Naive B cell (primary cell): Measurements from ENCODE around the gene SMO. TPM values are rescaled to one million over a fixed set of nuclear protein-coding genes. Genes with fewer than 3 reads are reported as not detected.

Source experiments
- ATAC-seq, 2 donors: fragments of 150-1000 bp; cut with Tn5 transposase; 2 replicates each; pipeline ENCODE4 v1.10.0; 2021; ENCODE audit warnings: low read depth in 2 of 2, mild to moderate bottlenecking in 2 of 2, moderate library complexity in 2 of 2
- DNase-seq: peaks from one replicate; pipeline ENCODE4 v3.0.0; 2022
- H3K27ac Mint-ChIP-seq, 6 donors: one replicate each; pipeline ENCODE4 v1.8.0; 2020 to 2022; ENCODE audit warnings: mild to moderate bottlenecking in 6 of 6, mixed read lengths in 6 of 6, moderate library complexity in 5 of 6, inconsistent platforms in 2 of 6
- H3K27me3 Mint-ChIP-seq, 3 donors: one replicate each; pipeline ENCODE4 v1.8.0; 2021 to 2022; ENCODE audit warnings: mixed read lengths in 3 of 3, mild to moderate bottlenecking in 1 of 3
- H3K36me3 Mint-ChIP-seq, 2 donors: one replicate each; pipeline ENCODE4 v1.8.0; 2020 to 2022; ENCODE audit warnings: mixed read lengths in 2 of 2, inconsistent platforms in 1 of 2, mild to moderate bottlenecking in 1 of 2
- H3K4me1 Mint-ChIP-seq, 3 donors: one replicate each; pipeline ENCODE4 v1.8.0; 2020 to 2022; ENCODE audit warnings: mixed read lengths in 3 of 3, inconsistent platforms in 1 of 3, mild to moderate bottlenecking in 1 of 3, moderate library complexity in 1 of 3
- H3K4me3 Mint-ChIP-seq, 8 donors: one replicate each; pipeline ENCODE4 v1.8.0; 2020 to 2022; ENCODE audit warnings: mild to moderate bottlenecking in 8 of 8, mixed read lengths in 8 of 8, moderate library complexity in 8 of 8, inconsistent platforms in 2 of 8
- H3K9me3 Mint-ChIP-seq, 7 donors: one replicate each; pipeline ENCODE4 v1.8.0; 2020 to 2022; ENCODE audit warnings: mixed read lengths in 7 of 7, mild to moderate bottlenecking in 5 of 7, inconsistent platforms in 2 of 7, moderate library complexity in 1 of 7
- polyA plus RNA-seq, 6 donors: library from polyadenylated mRNA; unstranded; fragments of 300-500 nt; fragmentation: Illumina TruSeq; gene quantifications; one replicate each; pipeline ENCODE4 v1.2.3, GENCODE V29; 2021; ENCODE audit warnings: low read depth in 6 of 6

SMO gene
- polyA plus RNA-seq = under 1 TPM in 1 of 6 donors, not detected in 5; 0.14 TPM

GRCh38 chr7:129188372-129188891 is at the start of gene SMO:
Gene SMO, plus strand, starts transcription at chr7:129188633. Its CDS starts 519 bp downstream, at chr7:129189152.
- H3K4me3 Mint-ChIP-seq = peak within 1 kb of the TSS; percentile 71 to 94 (median 86)
- peak within 1 kb of the TSS in 5 of 6 donors; percentile 8 to 86 (median 75) for H3K27ac Mint-ChIP-seq
- H3K4me1 Mint-ChIP-seq = peaks cover 20 to 28% (median 20%) of the 10 kb centered on the region in 3 donors
- DNase-seq = no peak
- H3K27me3 Mint-ChIP-seq = peaks cover 21 to 35% (median 34%) of the 10 kb centered on the region in 3 donors
- ATAC-seq = peak; percentile 59 to 65
- H3K9me3 Mint-ChIP-seq = no peaks in the 10 kb centered on the region
- H3K36me3 Mint-ChIP-seq = no peaks in the 10 kb centered on the region

- Mint-ChIP-seq H3K27ac (peak overlapping the region in 5 of 6 donors; percentile 1 to 98 (median 84)), H3K27me3 (no peaks in the 10 kb centered on the region), H3K36me3 (peaks cover 5 to 8% of the 10 kb centered on the region in 2 donors), H3K9me3 (no peaks in the 10 kb centered on the region), H3K4me3 (peak overlapping the region; percentile 92 to 99 (median 98)), H3K4me1 (peaks cover 55 to 68% (median 60%) of the 10 kb centered on the region in 3 donors)
- DNase-seq (no peak), ATAC-seq (no peak)
Measured at GRCh38 chr7:129143724-129144094, 44.7 kb upstream of the SMO start.

- ATAC-seq (peak; percentile 57 to 70), DNase-seq (peak; percentile 76)
- H3K9me3 Mint-ChIP-seq = no peaks in the 10 kb centered on the region
- peak within 1 kb of the TSS; percentile 98 to 100 (median 99) for H3K27ac Mint-ChIP-seq
- H3K4me3 Mint-ChIP-seq = peak within 1 kb of the TSS; percentile 92 to 99 (median 98)
- no peaks in the 10 kb centered on the region for H3K27me3 Mint-ChIP-seq
- H3K4me1 Mint-ChIP-seq = peaks cover 59 to 69% (median 64%) of the 10 kb centered on the region in 3 donors
- H3K36me3 Mint-ChIP-seq = peaks cover 8 to 12% of the 10 kb centered on the region in 2 donors
Measured at GRCh38 chr7:129144095-129144833, 44.2 kb upstream of the SMO start, which contains the start of gene TSPAN33. Gene TSPAN33, plus strand, starts transcription at chr7:129144707. Its CDS starts 274 bp downstream, at chr7:129144981.

GRCh38 chr7:129144834-129145668 is 43.4 kb upstream of the SMO start:
- no peaks in the 10 kb centered on the region for H3K9me3 Mint-ChIP-seq
- H3K27ac Mint-ChIP-seq = peak overlapping the region; percentile 98 to 100 (median 99)
- H3K4me1 Mint-ChIP-seq = peaks cover 64 to 72% (median 70%) of the 10 kb centered on the region in 3 donors
- ATAC-seq (peak; percentile 22 to 39), DNase-seq (peak; percentile 56)
- no peaks in the 10 kb centered on the region for H3K27me3 Mint-ChIP-seq
- peaks cover 8 to 12% of the 10 kb centered on the region in 2 donors for H3K36me3 Mint-ChIP-seq
- H3K4me3 Mint-ChIP-seq = peak overlapping the region; percentile 92 to 99 (median 98)

- peak overlapping the region; percentile 98 to 100 (median 99) for H3K27ac Mint-ChIP-seq
- DNase-seq = peak; percentile 61
Measured at GRCh38 chr7:129146237-129146979, 42.0 kb upstream of the SMO start.

GRCh38 chr7:129147731-129148130 is 40.7 kb upstream of the SMO start:
- H3K36me3 Mint-ChIP-seq = peaks cover 8 to 19% of the 10 kb centered on the region in 2 donors
- H3K4me1 Mint-ChIP-seq = peaks cover 75 to 92% (median 89%) of the 10 kb centered on the region in 3 donors
- H3K4me3 Mint-ChIP-seq = peak overlapping the region; percentile 64 to 99 (median 98)
- H3K27ac Mint-ChIP-seq = peak overlapping the region; percentile 82 to 100 (median 98)
- no peak for DNase-seq
- ATAC-seq = no peak
- H3K27me3 Mint-ChIP-seq = no peaks in the 10 kb centered on the region
- H3K9me3 Mint-ChIP-seq = no peaks in the 10 kb centered on the region

More at GRCh38 chr7:129146237-129146979, 42.0 kb upstream of the SMO start:
- Mint-ChIP-seq H3K9me3 (no peaks in the 10 kb centered on the region), H3K4me3 (peak overlapping the region; percentile 92 to 99 (median 98)), H3K4me1 (peaks cover 69 to 79% (median 77%) of the 10 kb centered on the region in 3 donors), H3K36me3 (peaks cover 8 to 12% of the 10 kb centered on the region in 2 donors), H3K27me3 (no peaks in the 10 kb centered on the region)
- ATAC-seq = peak; percentile 64 to 76

- Mint-ChIP-seq H3K4me3 (peak overlapping the region; percentile 21 to 99 (median 52)), H3K27ac (peak overlapping the region in 4 of 6 donors; percentile 70 to 98 (median 84)), H3K9me3 (no peaks in the 10 kb centered on the region), H3K36me3 (peaks cover 8 to 19% of the 10 kb centered on the region in 2 donors), H3K27me3 (no peaks in the 10 kb centered on the region), H3K4me1 (peaks cover 67 to 92% (median 90%) of the 10 kb centered on the region in 3 donors)
- ATAC-seq = no peak
- DNase-seq = no peak
Measured at GRCh38 chr7:129149511-129149910, 38.9 kb upstream of the SMO start.

GRCh38 chr7:129150199-129150996 is 38.0 kb upstream of the SMO start:
- DNase-seq = no peak
- H3K4me1 Mint-ChIP-seq = peaks cover 69 to 95% (median 90%) of the 10 kb centered on the region in 3 donors
- peaks cover 8 to 19% of the 10 kb centered on the region in 2 donors for H3K36me3 Mint-ChIP-seq
- peak overlapping the region in 7 of 8 donors; percentile 24 to 56 (median 37) for H3K4me3 Mint-ChIP-seq
- peak overlapping the region in 5 of 6 donors; percentile 16 to 84 (median 73) for H3K27ac Mint-ChIP-seq
- H3K27me3 Mint-ChIP-seq = no peaks in the 10 kb centered on the region
- no peaks in the 10 kb centered on the region for H3K9me3 Mint-ChIP-seq
- no peak for ATAC-seq

- DNase-seq (no peak), ATAC-seq (no peak)
- Mint-ChIP-seq H3K9me3 (peaks cover 0 to 5% (median 0%) of the 10 kb centered on the region in 7 donors), H3K36me3 (peaks cover 13 to 17% of the 10 kb centered on the region in 2 donors), H3K4me1 (peaks cover 57 to 82% (median 81%) of the 10 kb centered on the region in 3 donors), H3K27ac (no peak overlapping the region), H3K27me3 (no peaks in the 10 kb centered on the region), H3K4me3 (no peak overlapping the region)
Measured at GRCh38 chr7:129157651-129158050, 30.8 kb upstream of the SMO start.

GRCh38 chr7:129159539-129159938 is 28.9 kb upstream of the SMO start:
- H3K27ac Mint-ChIP-seq = peak overlapping the region; percentile 6 to 89 (median 73)
- no peak for ATAC-seq
- peaks cover 0 to 5% (median 0%) of the 10 kb centered on the region in 7 donors for H3K9me3 Mint-ChIP-seq
- H3K4me1 Mint-ChIP-seq = peaks cover 60 to 79% (median 78%) of the 10 kb centered on the region in 3 donors
- H3K4me3 Mint-ChIP-seq = peak overlapping the region in 1 of 8 donors; percentile 66
- H3K36me3 Mint-ChIP-seq = peaks cover 17 to 18% of the 10 kb centered on the region in 2 donors
- no peak for DNase-seq
- H3K27me3 Mint-ChIP-seq = no peaks in the 10 kb centered on the region

- no peaks in the 10 kb centered on the region for H3K27me3 Mint-ChIP-seq
- H3K27ac Mint-ChIP-seq = peak overlapping the region; percentile 46 to 89 (median 65)
- no peak for DNase-seq
- peak overlapping the region in 1 of 8 donors; percentile 71 for H3K4me3 Mint-ChIP-seq
- peaks cover 24% of the 10 kb centered on the region in 2 donors for H3K36me3 Mint-ChIP-seq
- H3K9me3 Mint-ChIP-seq = peaks cover 0 to 5% (median 0%) of the 10 kb centered on the region in 7 donors
- peak in 1 of 2 donors; percentile 23 for ATAC-seq
- peaks cover 55 to 79% (median 77%) of the 10 kb centered on the region in 3 donors for H3K4me1 Mint-ChIP-seq
Measured at GRCh38 chr7:129160161-129160905, 28.1 kb upstream of the SMO start.
